HEK293T (cell line): ENCODE measurements around the gene TTC21A.

Experiments used
- CTCF ChIA-PET: fragments of 350-600 bp; formaldehyde crosslinking; extraction: SDS; loops from one replicate; lab custom pipeline; 2021; ENCODE audit warnings: antibody characterized with exemption, inconsistent platforms; lab: Yijun Ruan, JAX
- POLR2A ChIA-PET: fragments of 350-600 bp; formaldehyde crosslinking; extraction: SDS; loops from one replicate; lab custom pipeline; 2020; ENCODE audit warnings: antibody characterized with exemption, inconsistent platforms; lab: Yijun Ruan, JAX
- DNase-seq: peaks from one replicate; pipeline ENCODE4 v3.0.0; 2012; ENCODE audit warnings: mixed read lengths; ENCODE audit errors: extremely low spot score
- ARNT ChIP-seq: fragments of 450-650 bp; IDR thresholded peaks from 2 replicates; pipeline ENCODE4 v1.6.1; 2017; ENCODE audit warnings: mild to moderate bottlenecking
- BHLHE40 ChIP-seq: fragments of 450-650 bp; IDR thresholded peaks from 2 replicates; pipeline ENCODE4 v1.6.1; 2016; ENCODE audit warnings: mild to moderate bottlenecking, moderate library complexity, borderline replicate concordance
- CTBP1 ChIP-seq: fragments of 450-650 bp; IDR thresholded peaks from 2 replicates; pipeline ENCODE4 v1.6.1; 2016; ENCODE audit warnings: borderline replicate concordance
- ELF4 ChIP-seq: fragments of 450-650 bp; IDR thresholded peaks from 2 replicates; pipeline ENCODE4 v1.6.1; 2017; ENCODE audit warnings: antibody characterized with exemption
- FOXA1 ChIP-seq: fragments of 450-650 bp; IDR thresholded peaks from 2 replicates; pipeline ENCODE4 v1.6.1; 2016; ENCODE audit warnings: mild to moderate bottlenecking
- FOXK2 ChIP-seq: fragments of 450-650 bp; IDR thresholded peaks from 2 replicates; pipeline ENCODE4 v1.6.1; 2016; ENCODE audit warnings: mild to moderate bottlenecking
- FOXM1 ChIP-seq: fragments of 450-650 bp; IDR thresholded peaks from 2 replicates; pipeline ENCODE4 v1.6.1; 2017; ENCODE audit warnings: mild to moderate bottlenecking, borderline replicate concordance
- HDGF ChIP-seq: fragments of 450-650 bp; IDR thresholded peaks from 2 replicates; pipeline ENCODE4 v1.6.1; 2017; ENCODE audit warnings: antibody characterized with exemption, borderline replicate concordance
- L3MBTL2 ChIP-seq: fragments of 450-650 bp; conservative IDR thresholded peaks from 2 replicates; pipeline ENCODE4 v1.6.1; 2016; ENCODE audit warnings: mild to moderate bottlenecking
- LEF1 ChIP-seq: fragments of 450-650 bp; IDR thresholded peaks from 2 replicates; pipeline ENCODE4 v1.6.1; 2017; ENCODE audit warnings: mild to moderate bottlenecking, borderline replicate concordance
- NFRKB ChIP-seq: fragments of 450-650 bp; IDR thresholded peaks from 2 replicates; pipeline ENCODE4 v1.6.1; 2016; ENCODE audit warnings: mild to moderate bottlenecking, moderate library complexity
- SP1 ChIP-seq: fragments of 450-650 bp; IDR thresholded peaks from 2 replicates; pipeline ENCODE4 v1.6.1; 2017
- SUZ12 ChIP-seq: fragments of 450-650 bp; IDR thresholded peaks from 2 replicates; pipeline ENCODE4 v1.6.1; 2016; ENCODE audit warnings: mild to moderate bottlenecking
- TARDBP ChIP-seq: fragments of 450-650 bp; IDR thresholded peaks from 2 replicates; pipeline ENCODE4 v1.6.1; 2016
- ZNF384 ChIP-seq: fragments of 450-650 bp; IDR thresholded peaks from 2 replicates; pipeline ENCODE4 v1.6.1; 2016
- TF ChIP-seq, protein P1 (sequence below): fragments of 450-650 bp; IDR thresholded peaks from 2 replicates; pipeline ENCODE4 v1.6.1; 2016

TTC21A gene

DNA sequence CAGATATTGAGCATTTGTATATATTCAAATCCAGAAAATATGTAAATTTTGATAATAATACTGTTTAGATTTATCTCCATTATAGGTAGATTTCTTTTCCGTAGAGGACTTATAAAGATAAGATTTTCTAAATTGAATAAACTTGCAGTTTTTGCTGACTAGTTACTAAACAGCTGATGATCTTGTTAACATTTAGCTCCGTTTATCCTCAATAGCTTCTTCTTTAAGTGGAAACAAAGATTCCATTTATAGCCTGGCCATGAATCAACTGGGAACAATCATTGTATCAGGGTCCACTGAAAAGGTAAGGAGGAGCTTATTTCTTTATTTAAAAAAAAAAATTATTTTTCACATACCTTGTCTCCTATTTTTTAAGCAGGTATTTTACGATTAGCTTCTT is 38.9 kb upstream of the TTC21A start:
- TF ChIP-seq, protein P1, sequence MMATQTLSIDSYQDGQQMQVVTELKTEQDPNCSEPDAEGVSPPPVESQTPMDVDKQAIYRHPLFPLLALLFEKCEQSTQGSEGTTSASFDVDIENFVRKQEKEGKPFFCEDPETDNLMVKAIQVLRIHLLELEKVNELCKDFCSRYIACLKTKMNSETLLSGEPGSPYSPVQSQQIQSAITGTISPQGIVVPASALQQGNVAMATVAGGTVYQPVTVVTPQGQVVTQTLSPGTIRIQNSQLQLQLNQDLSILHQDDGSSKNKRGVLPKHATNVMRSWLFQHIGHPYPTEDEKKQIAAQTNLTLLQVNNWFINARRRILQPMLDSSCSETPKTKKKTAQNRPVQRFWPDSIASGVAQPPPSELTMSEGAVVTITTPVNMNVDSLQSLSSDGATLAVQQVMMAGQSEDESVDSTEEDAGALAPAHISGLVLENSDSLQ, result no peak
- TF ChIP-seq ARNT, result no peak
- TF ChIP-seq LEF1, result no peak
- ChIA-PET CTCF (interaction anchor here (0.7 kb wide), 1 partner anchor 59 kb away, joined by 3 read pairs; no protein-coding TSS in a partner anchor), POLR2A (no interaction called here)
- no peak for DNase-seq

DNA sequence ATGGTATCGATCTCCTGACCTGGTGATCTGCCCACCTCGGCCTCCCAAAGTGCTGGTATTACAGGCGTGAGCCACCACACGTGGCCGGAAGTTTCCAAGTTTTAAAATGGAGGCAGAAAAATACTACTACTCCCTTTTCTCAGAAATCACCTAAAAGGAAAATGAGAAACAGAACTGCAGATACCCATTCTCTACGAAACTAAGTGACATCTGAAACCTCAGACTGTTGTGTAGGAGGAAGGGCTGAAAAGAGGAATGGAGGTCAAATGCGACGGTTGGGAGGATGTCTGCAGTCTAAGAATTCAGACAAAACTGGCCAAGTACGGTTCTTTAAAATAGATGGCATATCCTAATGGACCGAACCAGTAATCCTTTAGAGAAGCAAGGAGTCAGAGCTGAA is 31.6 kb upstream of the TTC21A start:
- DNase-seq, result no peak
- ChIA-PET CTCF (no interaction called here), POLR2A (no interaction called here)
- TF ChIP-seq NFRKB (no peak), ARNT (no peak), ZNF384 (no peak), FOXM1 (no peak), FOXK2 (no peak), TARDBP (no peak), FOXA1 (no peak), SUZ12 (no peak), L3MBTL2 (no peak), LEF1 (no peak), ELF4 (no peak), HDGF (no peak), SP1 (no peak), CTBP1 (no peak), BHLHE40 (no peak)
- TF ChIP-seq, protein P1, result no peak

DNA sequence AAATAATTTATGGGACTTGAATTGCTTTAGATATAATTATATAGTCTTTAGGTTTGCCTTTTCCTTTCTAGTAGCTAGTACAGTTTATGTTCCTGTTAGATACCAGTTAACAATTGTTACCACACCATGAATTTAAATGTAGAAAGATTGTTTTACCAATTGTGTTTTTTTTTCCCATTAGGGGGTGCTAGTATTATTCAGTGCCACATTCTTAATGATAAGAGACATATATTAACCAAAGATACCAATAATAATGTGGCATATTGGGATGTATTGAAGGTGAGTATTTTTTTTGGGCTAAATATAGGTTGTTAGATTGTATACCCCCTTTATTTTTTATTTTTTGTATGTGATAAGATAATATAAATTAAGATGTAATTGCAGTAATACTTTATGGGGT is 27.9 kb upstream of the TTC21A start:
- ChIA-PET CTCF (no interaction called here), POLR2A (no interaction called here)
- DNase-seq, result no peak
- TF ChIP-seq SP1 (no peak), CTBP1 (no peak), FOXK2 (no peak), NFRKB (no peak), TARDBP (no peak), HDGF (no peak), L3MBTL2 (no peak), ZNF384 (no peak), FOXM1 (no peak), LEF1 (no peak), FOXA1 (no peak), SUZ12 (no peak)

GRCh38 chr3:39080026-39080425 is 27.5 kb upstream of the TTC21A start:
- TF ChIP-seq CTBP1, result no peak
- no peak for TF ChIP-seq HDGF
- no peak for TF ChIP-seq TARDBP
- TF ChIP-seq FOXK2, result no peak
- TF ChIP-seq FOXA1, result no peak
- TF ChIP-seq BHLHE40, result no peak
- no peak for TF ChIP-seq NFRKB
- CTCF ChIA-PET, result no interaction called here
- POLR2A ChIA-PET, result no interaction called here
- DNase-seq, result no peak

GRCh38 chr3:39082666-39083313 is 24.7 kb upstream of the TTC21A start:
- TF ChIP-seq BHLHE40 (no peak), ZNF384 (no peak), CTBP1 (no peak), NFRKB (no peak), SUZ12 (no peak), ARNT (no peak), L3MBTL2 (no peak), TARDBP (no peak), FOXM1 (no peak), HDGF (no peak), SP1 (no peak), LEF1 (no peak), ELF4 (no peak)
- ChIA-PET POLR2A (no interaction called here), CTCF (no interaction called here)
- DNase-seq, result no peak

- POLR2A ChIA-PET, result no interaction called here
- CTCF ChIA-PET, result interaction anchor here (0.8 kb wide), 1 partner anchor 600 kb away, joined by 3 read pairs; no protein-coding TSS in a partner anchor
- TF ChIP-seq SUZ12 (no peak), NFRKB (no peak), FOXM1 (no peak), BHLHE40 (no peak), ARNT (no peak), ELF4 (no peak), ZNF384 (no peak), CTBP1 (no peak), HDGF (no peak)
- DNase-seq, result no peak
These were observed 21.3 kb upstream of the TTC21A start for GRCh38 chr3:39086144-39086543.

- CTCF ChIA-PET, result no interaction called here
- POLR2A ChIA-PET, result no interaction called here
These were observed 19.0 kb upstream of the TTC21A start for GRCh38 chr3:39088456-39088855.

More at GRCh38 chr3:39088456-39088855, 19.0 kb upstream of the TTC21A start:
- TF ChIP-seq TARDBP (no peak), CTBP1 (no peak), NFRKB (no peak), ZNF384 (no peak), LEF1 (no peak), L3MBTL2 (no peak), SP1 (no peak), BHLHE40 (no peak), ARNT (no peak), FOXK2 (no peak), ELF4 (no peak), FOXA1 (no peak)
- TF ChIP-seq, protein P1, result no peak
- no peak for DNase-seq
